Astrocyte (in vitro differentiated cells and primary cell): ENCODE data around the gene SCFD1. TPM values are rescaled to one million over a fixed set of nuclear protein-coding genes. Genes with fewer than 3 reads are reported as not detected.
A peak's percentile ranks its signal among the peaks of the same experiment; 100 is the strongest.
"Not testable (repeated sequence)": the region's sequence is repeated elsewhere in the genome, so short reads cannot be mapped to it uniquely, and the experiment has no call there.

Experiments
- DNase-seq: peaks from one replicate; pipeline ENCODE4 v3.0.0-alpha.2; 2010; ENCODE audit warnings: low read depth
- FAIRE-seq: peaks from 2 replicates; lab custom pipeline; 2011; peaks lifted over from hg19 to GRCh38; lab: Jason Lieb, UNC
- H2AFZ ChIP-seq: 2 replicates; pipeline ENCODE4 v1.6.0; 2012; ENCODE audit warnings: low read depth, low read length, inconsistent platforms
- H3K27ac ChIP-seq: 2 replicates; pipeline ENCODE4 v1.5.1; 2011; ENCODE audit warnings: low read depth, low read length, inconsistent platforms
- H3K27me3 ChIP-seq: 2 replicates; pipeline ENCODE4 v1.6.0; 2011; ENCODE audit warnings: low read length, inconsistent platforms; ENCODE audit not compliant: insufficient read depth
- H3K36me3 ChIP-seq: 2 replicates; pipeline ENCODE4 v1.5.1; 2011; ENCODE audit warnings: low read length, inconsistent platforms; ENCODE audit not compliant: insufficient read depth
- H3K4me1 ChIP-seq: 2 replicates; pipeline ENCODE4 v1.5.1; 2011; ENCODE audit warnings: low read length, inconsistent platforms; ENCODE audit not compliant: insufficient read depth
- H3K4me2 ChIP-seq: 2 replicates; pipeline ENCODE4 v1.6.0; 2012; ENCODE audit warnings: low read length, inconsistent platforms
- H3K4me3 ChIP-seq: 2 replicates; pipeline ENCODE4 v1.5.1; 2011; ENCODE audit warnings: low read depth, mild to moderate bottlenecking, low read length, inconsistent platforms; ENCODE audit not compliant: insufficient read depth
- H3K79me2 ChIP-seq: 2 replicates; pipeline ENCODE4 v1.6.0; 2012; ENCODE audit warnings: mild to moderate bottlenecking, low read length, inconsistent platforms; ENCODE audit not compliant: insufficient read depth
- H3K9ac ChIP-seq: 2 replicates; pipeline ENCODE4 v1.6.0; 2012; ENCODE audit warnings: mild to moderate bottlenecking, low read length, inconsistent platforms
- H3K9me3 ChIP-seq: 2 replicates; pipeline ENCODE4 v1.5.1; 2012; ENCODE audit warnings: low read depth, mild to moderate bottlenecking, low read length, inconsistent platforms; ENCODE audit not compliant: insufficient read depth
- H4K20me1 ChIP-seq: 2 replicates; pipeline ENCODE4 v1.6.0; 2012; ENCODE audit warnings: low read length, inconsistent platforms; ENCODE audit not compliant: insufficient read depth
- H3K27ac Mint-ChIP-seq: one replicate; pipeline ENCODE4 v1.8.0; 2021; ENCODE audit warnings: mild to moderate bottlenecking, mixed read lengths; ENCODE audit not compliant: unreplicated experiment
- H3K27me3 Mint-ChIP-seq: one replicate; pipeline ENCODE4 v1.8.0; 2021; ENCODE audit warnings: low read depth, mixed read lengths; ENCODE audit not compliant: unreplicated experiment
- H3K36me3 Mint-ChIP-seq: one replicate; pipeline ENCODE4 v1.8.0; 2021; ENCODE audit warnings: low read depth, mixed read lengths; ENCODE audit not compliant: unreplicated experiment
- H3K4me1 Mint-ChIP-seq: one replicate; pipeline ENCODE4 v1.8.0; 2021; ENCODE audit warnings: low read depth, mixed read lengths; ENCODE audit not compliant: unreplicated experiment
- H3K4me3 Mint-ChIP-seq: one replicate; pipeline ENCODE4 v1.8.0; 2021; ENCODE audit warnings: mild to moderate bottlenecking, moderate library complexity, mixed read lengths; ENCODE audit not compliant: unreplicated experiment
- H3K9me3 Mint-ChIP-seq: one replicate; pipeline ENCODE4 v1.8.0; 2021; ENCODE audit warnings: mild to moderate bottlenecking, mixed read lengths; ENCODE audit not compliant: unreplicated experiment
- EZH2 ChIP-seq: IDR thresholded peaks from 2 replicates; pipeline ENCODE4 v1.6.1; 2012; ENCODE audit warnings: mild to moderate bottlenecking, low read length, inconsistent platforms; ENCODE audit not compliant: insufficient read depth
- total RNA-seq: library from RNA; stranded (reverse); gene quantifications from 2 replicates; pipeline ENCODE4 v1.2.1, GENCODE V29; 2021
- TF ChIP-seq, protein P1 (sequence below): IDR thresholded peaks from 2 replicates; pipeline ENCODE4 v1.5.1; 2011; ENCODE audit warnings: low read depth, mild to moderate bottlenecking, inconsistent platforms, low read length, moderate library complexity; ENCODE audit not compliant: insufficient read depth

Gene SCFD1
- total RNA-seq, 1 donor from 2014 or later: 82.2 TPM

DNA sequence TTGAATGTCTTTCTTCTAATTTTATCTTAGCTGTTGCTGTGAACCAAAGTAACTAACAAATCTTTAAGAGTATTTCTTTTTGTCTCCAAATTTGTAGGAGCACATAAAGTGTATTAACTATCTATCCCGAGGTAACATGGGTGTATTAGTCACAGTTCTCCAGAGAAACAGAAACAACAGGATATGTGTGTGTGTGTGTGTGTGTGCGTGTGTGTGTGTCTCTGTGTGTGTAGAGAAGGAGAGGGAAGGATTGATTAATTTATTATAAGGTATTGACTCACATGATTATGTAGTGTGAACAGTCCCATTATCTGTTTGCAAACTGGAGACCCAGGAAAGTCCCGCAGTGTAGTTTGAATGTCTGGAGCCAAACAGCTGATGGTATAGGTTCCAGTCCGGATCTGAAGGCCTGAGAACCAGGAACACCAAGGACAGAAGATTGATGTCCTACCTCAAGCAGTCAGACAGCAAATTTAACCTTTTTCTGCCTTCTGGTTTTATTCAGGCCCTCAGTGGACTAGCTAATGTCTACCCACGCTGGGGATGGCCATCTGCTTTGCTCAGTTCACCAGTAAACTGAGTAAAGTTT lies 48.8 kb upstream of the SCFD1 start:
- no peaks in the 10 kb centered on the region for H3K4me1 ChIP-seq
- H3K4me3 ChIP-seq: no peak overlapping the region
- peaks cover 100% of the 10 kb centered on the region for H3K79me2 ChIP-seq
- peaks cover 74% of the 10 kb centered on the region for H4K20me1 ChIP-seq
- FAIRE-seq (peak; percentile 43), DNase-seq (peak; percentile 70)
- no peak overlapping the region for H3K27ac ChIP-seq
- no peak overlapping the region for H3K4me3 Mint-ChIP-seq
- no peaks in the 10 kb centered on the region for H3K27me3 Mint-ChIP-seq
- no peak overlapping the region for H3K4me2 ChIP-seq
- H3K27ac Mint-ChIP-seq: no peak overlapping the region
- H3K36me3 Mint-ChIP-seq: peaks cover 7% of the 10 kb centered on the region
- no peaks in the 10 kb centered on the region for H3K36me3 ChIP-seq
- no peak overlapping the region for H2AFZ ChIP-seq
- no peaks in the 10 kb centered on the region for H3K27me3 ChIP-seq
- no peak for TF ChIP-seq EZH2
- TF ChIP-seq, protein P1, sequence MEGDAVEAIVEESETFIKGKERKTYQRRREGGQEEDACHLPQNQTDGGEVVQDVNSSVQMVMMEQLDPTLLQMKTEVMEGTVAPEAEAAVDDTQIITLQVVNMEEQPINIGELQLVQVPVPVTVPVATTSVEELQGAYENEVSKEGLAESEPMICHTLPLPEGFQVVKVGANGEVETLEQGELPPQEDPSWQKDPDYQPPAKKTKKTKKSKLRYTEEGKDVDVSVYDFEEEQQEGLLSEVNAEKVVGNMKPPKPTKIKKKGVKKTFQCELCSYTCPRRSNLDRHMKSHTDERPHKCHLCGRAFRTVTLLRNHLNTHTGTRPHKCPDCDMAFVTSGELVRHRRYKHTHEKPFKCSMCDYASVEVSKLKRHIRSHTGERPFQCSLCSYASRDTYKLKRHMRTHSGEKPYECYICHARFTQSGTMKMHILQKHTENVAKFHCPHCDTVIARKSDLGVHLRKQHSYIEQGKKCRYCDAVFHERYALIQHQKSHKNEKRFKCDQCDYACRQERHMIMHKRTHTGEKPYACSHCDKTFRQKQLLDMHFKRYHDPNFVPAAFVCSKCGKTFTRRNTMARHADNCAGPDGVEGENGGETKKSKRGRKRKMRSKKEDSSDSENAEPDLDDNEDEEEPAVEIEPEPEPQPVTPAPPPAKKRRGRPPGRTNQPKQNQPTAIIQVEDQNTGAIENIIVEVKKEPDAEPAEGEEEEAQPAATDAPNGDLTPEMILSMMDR: no peak
- no peak overlapping the region for H3K9ac ChIP-seq
- peaks cover 16% of the 10 kb centered on the region for H3K4me1 Mint-ChIP-seq
- no peaks in the 10 kb centered on the region for H3K9me3 ChIP-seq
- H3K9me3 Mint-ChIP-seq: peaks cover 4% of the 10 kb centered on the region

- no peak for FAIRE-seq
- H3K9ac ChIP-seq: no peak overlapping the region
- no peaks in the 10 kb centered on the region for H3K27me3 Mint-ChIP-seq
- H3K27me3 ChIP-seq: no peaks in the 10 kb centered on the region
- DNase-seq: no peak
- H4K20me1 ChIP-seq: peaks cover 76% of the 10 kb centered on the region
- H2AFZ ChIP-seq: no peak overlapping the region
- H3K4me1 Mint-ChIP-seq: peaks cover 16% of the 10 kb centered on the region
- H3K4me3 Mint-ChIP-seq: no peak overlapping the region
- peaks cover 7% of the 10 kb centered on the region for H3K36me3 Mint-ChIP-seq
- H3K4me2 ChIP-seq: no peak overlapping the region
- TF ChIP-seq EZH2: no peak
- TF ChIP-seq, protein P1: no peak
- no peaks in the 10 kb centered on the region for H3K36me3 ChIP-seq
- H3K9me3 Mint-ChIP-seq: peaks cover 4% of the 10 kb centered on the region
- H3K27ac ChIP-seq: no peak overlapping the region
- peaks cover 100% of the 10 kb centered on the region for H3K79me2 ChIP-seq
- H3K4me1 ChIP-seq: no peaks in the 10 kb centered on the region
- H3K4me3 ChIP-seq: no peak overlapping the region
- no peak overlapping the region for H3K27ac Mint-ChIP-seq
- H3K9me3 ChIP-seq: no peaks in the 10 kb centered on the region
Measured at GRCh38 chr14:30573966-30574365, 48.2 kb upstream of the SCFD1 start.

GRCh38 chr14:30574777-30575176 lies 47.3 kb upstream of the SCFD1 start:
- H3K79me2 ChIP-seq: peaks cover 100% of the 10 kb centered on the region
- not testable (repeated sequence) for H2AFZ ChIP-seq, H3K27me3 Mint-ChIP-seq, H3K27me3 ChIP-seq, DNase-seq, H3K4me3 Mint-ChIP-seq, H3K36me3 Mint-ChIP-seq, H3K27ac ChIP-seq, H3K9me3 ChIP-seq, H3K9ac ChIP-seq, H3K4me3 ChIP-seq, H3K4me1 ChIP-seq, H3K27ac Mint-ChIP-seq, FAIRE-seq, H3K4me2 ChIP-seq, H3K36me3 ChIP-seq, H3K9me3 Mint-ChIP-seq
- H3K4me1 Mint-ChIP-seq: peaks cover 13% of the 10 kb centered on the region
- H4K20me1 ChIP-seq: peaks cover 71% of the 10 kb centered on the region

GRCh38 chr14:30576333-30576732 lies 45.8 kb upstream of the SCFD1 start:
- not testable (repeated sequence) for H3K9me3 Mint-ChIP-seq, FAIRE-seq, H3K4me3 ChIP-seq, H2AFZ ChIP-seq, H3K4me1 Mint-ChIP-seq, H3K9me3 ChIP-seq, H3K36me3 Mint-ChIP-seq, H3K27ac Mint-ChIP-seq, H3K4me2 ChIP-seq, H3K4me3 Mint-ChIP-seq, H3K27ac ChIP-seq, H3K27me3 ChIP-seq, H3K36me3 ChIP-seq, H3K9ac ChIP-seq, DNase-seq, H3K4me1 ChIP-seq, H3K27me3 Mint-ChIP-seq
- H3K79me2 ChIP-seq: peaks cover 100% of the 10 kb centered on the region
- peaks cover 65% of the 10 kb centered on the region for H4K20me1 ChIP-seq
